Measurements from ENCODE around the gene MGME1.
"Not testable (repeated sequence)": the region's sequence is repeated elsewhere in the genome, so short reads cannot be mapped to it uniquely, and the experiment has no call there.

Gene MGME1

GRCh38 chr20:17960400-17960885 is 8.4 kb upstream of the MGME1 start:
- not testable (repeated sequence) for DNase-seq (ENCODE audit: low read depth in 2 of 2)

- no peak for DNase-seq (ENCODE audit: low read depth in 2 of 2)
These were observed 7.8 kb upstream of the MGME1 start for GRCh38 chr20:17960927-17961586.

GRCh38 chr20:17961587-17961940 is 7.3 kb upstream of the MGME1 start:
- no peak for DNase-seq (ENCODE audit: low read depth in 2 of 2)

- DNase-seq (ENCODE audit: low read depth in 2 of 2), result no peak
These were observed 5.5 kb upstream of the MGME1 start for GRCh38 chr20:17963114-17963897.

- DNase-seq (ENCODE audit: low read depth in 2 of 2), result no peak
These were observed 4.7 kb upstream of the MGME1 start for GRCh38 chr20:17964073-17964472.

- DNase-seq (ENCODE audit: low read depth in 2 of 2), result no peak
These were observed 4.2 kb upstream of the MGME1 start for GRCh38 chr20:17964632-17965031.

GRCh38 chr20:17965042-17965697 is 3.6 kb upstream of the MGME1 start:
- DNase-seq (ENCODE audit: low read depth in 2 of 2), result no peak

GRCh38 chr20:17966432-17967310 is 2.1 kb upstream of the MGME1 start:
- no peak for DNase-seq (ENCODE audit: low read depth in 2 of 2)

- DNase-seq (ENCODE audit: low read depth in 2 of 2), result no peak
These were observed 1.1 kb upstream of the MGME1 start for GRCh38 chr20:17967521-17968365.

- peak in 1 of 2 donors; percentile 10 for DNase-seq (ENCODE audit: low read depth in 2 of 2)
These were observed 563 bp downstream of the MGME1 start for GRCh38 chr20:17969278-17969883.

- DNase-seq (ENCODE audit: low read depth in 2 of 2), result no peak
These were observed 1.1 kb downstream of the MGME1 start for GRCh38 chr20:17969884-17970409.

- no peak for DNase-seq (ENCODE audit: low read depth in 2 of 2)
These were observed 2.6 kb downstream of the MGME1 start for GRCh38 chr20:17971300-17972013.

GRCh38 chr20:17972121-17972520 is 3.3 kb downstream of the MGME1 start:
- DNase-seq (ENCODE audit: low read depth in 2 of 2), result no peak

- no peak for DNase-seq (ENCODE audit: low read depth in 2 of 2)
These were observed 7.5 kb downstream of the MGME1 start for GRCh38 chr20:17976305-17976704.

- DNase-seq (ENCODE audit: low read depth in 2 of 2), result no peak
These were observed 16.7 kb downstream of the MGME1 start for GRCh38 chr20:17985388-17986018.

- DNase-seq (ENCODE audit: low read depth in 2 of 2), result no peak
These were observed 19.2 kb downstream of the MGME1 start for GRCh38 chr20:17987988-17988387.

GRCh38 chr20:17990278-17990972 is 21.6 kb downstream of the MGME1 start:
- no peak for DNase-seq (ENCODE audit: low read depth in 2 of 2)

GRCh38 chr20:17992224-17992637 is 23.4 kb downstream of the MGME1 start:
- no peak for DNase-seq (ENCODE audit: low read depth in 2 of 2)

All from stimulated activated CD8-positive, alpha-beta memory T cell treated with anti-CD3 and anti-CD28 coated beads, Interleukin-15, amount 100 ng/mL, for 4 hours (primary cell).